H9 (cell line): ENCODE results near the gene MIPOL1. TPM values are rescaled to one million over a fixed set of nuclear protein-coding genes. Genes with fewer than 3 reads are reported as not detected.

ENCODE experiments used
- DNase-seq: peaks from one replicate; pipeline ENCODE4 v3.0.0-alpha.2; 2017
- H2AFZ ChIP-seq: one replicate; pipeline ENCODE4 v1.6.1; 2013; ENCODE audit warnings: mild to moderate bottlenecking, low read length, control low read depth, moderate library complexity
- H2AK5ac ChIP-seq: 2 replicates; pipeline ENCODE4 v1.6.1; 2013; ENCODE audit warnings: low read length, control low read depth, mixed read lengths; ENCODE audit not compliant: insufficient read length
- H2BK120ac ChIP-seq: one replicate; pipeline ENCODE4 v1.6.1; 2013; ENCODE audit warnings: low read depth, mild to moderate bottlenecking, low read length, control low read depth, inconsistent platforms; ENCODE audit not compliant: poor library complexity, severe bottlenecking
- H2BK12ac ChIP-seq: 2 replicates; pipeline ENCODE4 v1.6.1; 2013; ENCODE audit warnings: low read length, control low read depth, mixed read lengths, low read depth; ENCODE audit not compliant: insufficient read length
- H2BK15ac ChIP-seq: 2 replicates; pipeline ENCODE4 v1.6.1; 2013; ENCODE audit warnings: low read depth, low read length, control low read depth
- H2BK20ac ChIP-seq: one replicate; pipeline ENCODE4 v1.6.1; 2013; ENCODE audit warnings: low read depth, mild to moderate bottlenecking, low read length, control low read depth, inconsistent platforms; ENCODE audit not compliant: poor library complexity, severe bottlenecking
- H2BK5ac ChIP-seq: 2 replicates; pipeline ENCODE4 v1.6.1; 2013; ENCODE audit warnings: low read length, control low read depth, mixed read lengths; ENCODE audit not compliant: insufficient read length
- H3K14ac ChIP-seq: 2 replicates; pipeline ENCODE4 v1.6.1; 2013; ENCODE audit warnings: low read length, control low read depth; ENCODE audit not compliant: insufficient read depth
- H3K18ac ChIP-seq: 2 replicates; pipeline ENCODE4 v1.6.1; 2013; ENCODE audit warnings: low read depth, mild to moderate bottlenecking, mixed read lengths, low read length, control low read depth; ENCODE audit not compliant: insufficient read length
- H3K23ac ChIP-seq: 2 replicates; pipeline ENCODE4 v1.6.1; 2013; ENCODE audit warnings: low read length, control low read depth, mixed read lengths, low read depth; ENCODE audit not compliant: insufficient read length
- H3K23me2 ChIP-seq: 2 replicates; pipeline ENCODE4 v1.6.1; 2013; ENCODE audit warnings: low read depth, mild to moderate bottlenecking, mixed read lengths, low read length, control low read depth; ENCODE audit not compliant: insufficient read length, poor library complexity, severe bottlenecking
- H3K27ac ChIP-seq: 2 replicates; pipeline ENCODE4 v1.5.1; 2013; ENCODE audit warnings: low read length, control low read depth, mixed read lengths, low read depth; ENCODE audit not compliant: insufficient read length
- H3K27me3 ChIP-seq: 2 replicates; pipeline ENCODE4 v1.6.1; 2013; ENCODE audit warnings: low read length, control low read depth, inconsistent platforms; ENCODE audit not compliant: insufficient read depth
- H3K4ac ChIP-seq: 2 replicates; pipeline ENCODE4 v1.6.1; 2013; ENCODE audit warnings: low read depth, mild to moderate bottlenecking, control low read depth, inconsistent platforms, low read length, moderate library complexity
- H3K4me1 ChIP-seq: 2 replicates; pipeline ENCODE4 v1.6.1; 2013; ENCODE audit warnings: low read length, control low read depth, inconsistent platforms; ENCODE audit not compliant: insufficient read depth
- H3K4me2 ChIP-seq: 2 replicates; pipeline ENCODE4 v1.6.1; 2013; ENCODE audit warnings: low read length, control low read depth, mixed read lengths; ENCODE audit not compliant: insufficient read length, insufficient read depth
- H3K56ac ChIP-seq: 2 replicates; pipeline ENCODE4 v1.6.1; 2013; ENCODE audit warnings: low read depth, mild to moderate bottlenecking, mixed read lengths, low read length, control low read depth; ENCODE audit not compliant: insufficient read length
- H3K79me1 ChIP-seq: 2 replicates; pipeline ENCODE4 v1.6.1; 2013; ENCODE audit warnings: low read depth, mild to moderate bottlenecking, moderate library complexity, low read length, control low read depth, inconsistent platforms; ENCODE audit not compliant: insufficient read depth, poor library complexity, severe bottlenecking
- H3K79me2 ChIP-seq: 2 replicates; pipeline ENCODE4 v1.6.1; 2013; ENCODE audit warnings: low read length, control low read depth, inconsistent platforms; ENCODE audit not compliant: insufficient read depth
- H3K9ac ChIP-seq: 2 replicates; pipeline ENCODE4 v1.6.1; 2013; ENCODE audit warnings: low read length, control low read depth, mixed read lengths; ENCODE audit not compliant: insufficient read length; ENCODE audit errors: extremely low read depth
- H3K9me3 ChIP-seq: one replicate; pipeline ENCODE4 v1.6.1; 2013; ENCODE audit warnings: low read depth, low read length, inconsistent platforms; ENCODE audit not compliant: control insufficient read depth
- H3T11ph ChIP-seq: one replicate; pipeline ENCODE4 v1.6.1; 2013; ENCODE audit warnings: mild to moderate bottlenecking, low read length, control low read depth, inconsistent platforms
- H4K20me1 ChIP-seq: one replicate; pipeline ENCODE4 v1.6.1; 2013; ENCODE audit not compliant: control insufficient read depth, insufficient read length, insufficient read depth
- H4K5ac ChIP-seq: 2 replicates; pipeline ENCODE4 v1.6.1; 2013; ENCODE audit warnings: low read depth, mild to moderate bottlenecking, mixed read lengths, low read length, control low read depth; ENCODE audit not compliant: insufficient read length
- H4K8ac ChIP-seq: replicated peaks from 2 replicates; pipeline ENCODE4 v1.6.1; 2013; ENCODE audit warnings: low read length, control low read depth, mixed read lengths, low read depth; ENCODE audit not compliant: insufficient read length
- H4K91ac ChIP-seq: 2 replicates; pipeline ENCODE4 v1.6.1; 2013; ENCODE audit warnings: low read depth, mild to moderate bottlenecking, moderate library complexity, mixed read lengths, low read length, control low read depth; ENCODE audit not compliant: insufficient read length
- H3K27ac Mint-ChIP-seq, 3 experiments: 2 replicates in 2 of 3; 3 replicates in 1 of 3; pipeline ENCODE4 v1.8.0; 2020 to 2021; ENCODE audit warnings: mixed read lengths in 3 of 3, mild to moderate bottlenecking in 1 of 3, moderate library complexity in 1 of 3
- H3K27me3 Mint-ChIP-seq: 2 replicates; pipeline ENCODE4 v1.8.0; 2021; ENCODE audit warnings: low read depth, mild to moderate bottlenecking, moderate library complexity, mixed read lengths
- H3K36me3 Mint-ChIP-seq, 3 experiments: 2 replicates in 2 of 3; 3 replicates in 1 of 3; pipeline ENCODE4 v1.8.0; 2020 to 2021; ENCODE audit warnings: low read depth in 3 of 3, mixed read lengths in 3 of 3; ENCODE audit not compliant: insufficient read depth in 1 of 3
- H3K4me1 Mint-ChIP-seq, 2 experiments: 2 replicates each; pipeline ENCODE4 v1.8.0; 2020; ENCODE audit warnings: mixed read lengths in 2 of 2
- H3K4me3 Mint-ChIP-seq, 2 experiments: 2 replicates in 1 of 2; 3 replicates in 1 of 2; pipeline ENCODE4 v1.8.0; 2020 to 2021; ENCODE audit warnings: mild to moderate bottlenecking in 2 of 2, mixed read lengths in 2 of 2, moderate library complexity in 1 of 2
- H3K9me3 Mint-ChIP-seq, 2 experiments: 2 replicates in 1 of 2; 3 replicates in 1 of 2; pipeline ENCODE4 v1.8.0; 2020; ENCODE audit warnings: mild to moderate bottlenecking in 2 of 2, mixed read lengths in 2 of 2, moderate library complexity in 1 of 2
- WGBS: extraction: QIAGEN DNeasy Blood & Tissue Kit; methylation state at CpG from one replicate; pipeline ENCODE4 v1.1.7; 2013; ENCODE audit warnings: missing lambda C conversion rate, low lambda C conversion rate, mixed read lengths; ENCODE audit not compliant: insufficient read length; ENCODE audit errors: extremely low coverage; 5-methylcytosine and 5-hydroxymethylcytosine counted together
- total RNA-seq: library from RNA; stranded (reverse); gene quantifications from 2 replicates; pipeline ENCODE4 v1.2.1, GENCODE V29; 2021
- TF ChIP-seq, protein P1 (sequence below): fragments of 200-600 bp; sonication (generic); conservative IDR thresholded peaks from 3 replicates; pipeline ENCODE4 v1.8.0; 2021; ENCODE audit warnings: antibody characterized with exemption, mild to moderate bottlenecking

MIPOL1 gene
- total RNA-seq, 1 experiment from 2014 or later = 15.6 TPM

DNA sequence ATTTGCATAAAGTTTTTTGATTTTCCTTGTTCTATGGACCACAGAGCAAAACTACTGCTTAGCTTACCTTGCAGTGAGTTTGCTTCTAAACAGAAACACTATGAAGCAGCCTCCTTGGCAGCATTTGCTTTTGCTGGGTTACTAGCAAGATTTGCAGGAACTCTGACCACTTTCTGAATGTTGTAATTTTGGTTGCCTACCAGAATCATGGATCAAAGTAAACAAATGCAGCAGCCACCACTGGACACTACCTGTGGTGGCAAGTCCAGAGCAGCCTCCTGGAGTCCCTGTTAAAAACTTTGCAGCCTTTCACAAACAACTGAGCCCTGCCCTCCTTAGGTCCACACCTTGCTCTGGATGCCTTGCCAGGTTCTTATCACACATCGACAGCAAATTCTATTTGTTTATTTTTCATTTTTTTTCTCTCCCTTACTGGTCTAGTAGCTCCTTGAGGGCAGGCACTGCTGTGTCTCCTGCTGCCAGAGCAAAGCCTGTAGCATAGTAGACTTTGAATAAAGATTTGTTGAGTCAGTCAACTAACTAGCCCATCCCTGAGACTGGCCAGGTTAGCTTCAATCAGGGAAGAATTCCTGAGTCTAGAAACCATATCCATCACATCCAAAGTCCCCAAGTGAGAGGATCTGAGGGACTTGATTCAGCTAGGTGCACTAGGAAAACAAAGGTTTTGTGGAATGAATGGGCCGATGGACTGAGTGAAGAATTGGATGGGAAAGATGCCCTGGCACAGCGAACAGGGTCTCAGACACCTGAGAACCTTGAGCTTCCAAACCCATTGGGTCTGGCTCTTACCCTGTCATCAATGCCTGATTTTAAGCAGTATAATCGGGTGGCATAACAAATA lies 403.4 kb downstream of the MIPOL1 start:
- Mint-ChIP-seq H3K4me1 (peaks cover 21 to 33% of the 10 kb centered on the region in 2 experiments), H3K27ac (no peak overlapping the region), H3K36me3 (no peaks in the 10 kb centered on the region; a peak in 1 of 7 replicates), H3K4me3 (no peak overlapping the region), H3K9me3 (no peaks in the 10 kb centered on the region; a peak in 1 of 5 replicates), H3K27me3 (peaks cover 100% of the 10 kb centered on the region)
- H3K79me2 ChIP-seq = no peaks in the 10 kb centered on the region
- no peak overlapping the region for H3K4ac ChIP-seq
- H4K8ac ChIP-seq = no peak overlapping the region
- peaks cover 5% of the 10 kb centered on the region for H3K23me2 ChIP-seq
- H3T11ph ChIP-seq = no peak overlapping the region
- H2BK120ac ChIP-seq = no peak overlapping the region
- H2BK20ac ChIP-seq = no peak overlapping the region
- H3K79me1 ChIP-seq = no peaks in the 10 kb centered on the region
- H4K5ac ChIP-seq = no peak overlapping the region
- TF ChIP-seq, protein P1, sequence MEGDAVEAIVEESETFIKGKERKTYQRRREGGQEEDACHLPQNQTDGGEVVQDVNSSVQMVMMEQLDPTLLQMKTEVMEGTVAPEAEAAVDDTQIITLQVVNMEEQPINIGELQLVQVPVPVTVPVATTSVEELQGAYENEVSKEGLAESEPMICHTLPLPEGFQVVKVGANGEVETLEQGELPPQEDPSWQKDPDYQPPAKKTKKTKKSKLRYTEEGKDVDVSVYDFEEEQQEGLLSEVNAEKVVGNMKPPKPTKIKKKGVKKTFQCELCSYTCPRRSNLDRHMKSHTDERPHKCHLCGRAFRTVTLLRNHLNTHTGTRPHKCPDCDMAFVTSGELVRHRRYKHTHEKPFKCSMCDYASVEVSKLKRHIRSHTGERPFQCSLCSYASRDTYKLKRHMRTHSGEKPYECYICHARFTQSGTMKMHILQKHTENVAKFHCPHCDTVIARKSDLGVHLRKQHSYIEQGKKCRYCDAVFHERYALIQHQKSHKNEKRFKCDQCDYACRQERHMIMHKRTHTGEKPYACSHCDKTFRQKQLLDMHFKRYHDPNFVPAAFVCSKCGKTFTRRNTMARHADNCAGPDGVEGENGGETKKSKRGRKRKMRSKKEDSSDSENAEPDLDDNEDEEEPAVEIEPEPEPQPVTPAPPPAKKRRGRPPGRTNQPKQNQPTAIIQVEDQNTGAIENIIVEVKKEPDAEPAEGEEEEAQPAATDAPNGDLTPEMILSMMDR = no peak
- H3K9me3 ChIP-seq = no peaks in the 10 kb centered on the region
- no peak overlapping the region for H3K18ac ChIP-seq
- no peak overlapping the region for H3K14ac ChIP-seq
- no peak for DNase-seq
- no CpG with 5 or more reads among the region's 4 CpGs for WGBS
- no peak overlapping the region for H2AFZ ChIP-seq
- H3K4me2 ChIP-seq = no peak overlapping the region
- H3K27me3 ChIP-seq = peaks cover 82% of the 10 kb centered on the region
- no peak overlapping the region for H3K9ac ChIP-seq
- no peak overlapping the region for H2BK5ac ChIP-seq
- no peak overlapping the region for H2AK5ac ChIP-seq
- H2BK15ac ChIP-seq = no peak overlapping the region
- no peak overlapping the region for H3K23ac ChIP-seq
- H3K56ac ChIP-seq = no peak overlapping the region
- no peaks in the 10 kb centered on the region for H3K4me1 ChIP-seq
- H3K27ac ChIP-seq = no peak overlapping the region
- H4K91ac ChIP-seq = no peak overlapping the region
- peaks cover 3% of the 10 kb centered on the region for H4K20me1 ChIP-seq
- no peak overlapping the region for H2BK12ac ChIP-seq
